GM20000 (cell line): ENCODE data around the gene EEIG1.

Experiments
- DNase-seq: peaks from one replicate; pipeline ENCODE4 v3.0.0; 2012; ENCODE audit warnings: low spot score
- TF ChIP-seq, protein P1 (sequence below): IDR thresholded peaks from 2 replicates; pipeline ENCODE4 v1.5.1; 2012; ENCODE audit warnings: mild to moderate bottlenecking, control low read depth; ENCODE audit errors: extremely low read depth, missing control alignments

Gene EEIG1

GRCh38 chr9:127945942-127946341, 34.8 kb downstream of the EEIG1 start:
- DNase-seq, result no peak
- TF ChIP-seq, protein P1, sequence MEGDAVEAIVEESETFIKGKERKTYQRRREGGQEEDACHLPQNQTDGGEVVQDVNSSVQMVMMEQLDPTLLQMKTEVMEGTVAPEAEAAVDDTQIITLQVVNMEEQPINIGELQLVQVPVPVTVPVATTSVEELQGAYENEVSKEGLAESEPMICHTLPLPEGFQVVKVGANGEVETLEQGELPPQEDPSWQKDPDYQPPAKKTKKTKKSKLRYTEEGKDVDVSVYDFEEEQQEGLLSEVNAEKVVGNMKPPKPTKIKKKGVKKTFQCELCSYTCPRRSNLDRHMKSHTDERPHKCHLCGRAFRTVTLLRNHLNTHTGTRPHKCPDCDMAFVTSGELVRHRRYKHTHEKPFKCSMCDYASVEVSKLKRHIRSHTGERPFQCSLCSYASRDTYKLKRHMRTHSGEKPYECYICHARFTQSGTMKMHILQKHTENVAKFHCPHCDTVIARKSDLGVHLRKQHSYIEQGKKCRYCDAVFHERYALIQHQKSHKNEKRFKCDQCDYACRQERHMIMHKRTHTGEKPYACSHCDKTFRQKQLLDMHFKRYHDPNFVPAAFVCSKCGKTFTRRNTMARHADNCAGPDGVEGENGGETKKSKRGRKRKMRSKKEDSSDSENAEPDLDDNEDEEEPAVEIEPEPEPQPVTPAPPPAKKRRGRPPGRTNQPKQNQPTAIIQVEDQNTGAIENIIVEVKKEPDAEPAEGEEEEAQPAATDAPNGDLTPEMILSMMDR, result no peak

- TF ChIP-seq, protein P1, result no peak
- no peak for DNase-seq
These were observed 35.5 kb downstream of the EEIG1 start for GRCh38 chr9:127945338-127945737.

GRCh38 chr9:127944586-127945218, 36.1 kb downstream of the EEIG1 start:
- TF ChIP-seq, protein P1, result no peak
- DNase-seq, result no peak

- TF ChIP-seq, protein P1, result peak; percentile 90
- DNase-seq, result peak; percentile 89
These were observed 37.1 kb downstream of the EEIG1 start for GRCh38 chr9:127943731-127944144.

- TF ChIP-seq, protein P1, result no peak
- DNase-seq, result no peak
These were observed 37.7 kb downstream of the EEIG1 start for GRCh38 chr9:127943011-127943662.

DNA sequence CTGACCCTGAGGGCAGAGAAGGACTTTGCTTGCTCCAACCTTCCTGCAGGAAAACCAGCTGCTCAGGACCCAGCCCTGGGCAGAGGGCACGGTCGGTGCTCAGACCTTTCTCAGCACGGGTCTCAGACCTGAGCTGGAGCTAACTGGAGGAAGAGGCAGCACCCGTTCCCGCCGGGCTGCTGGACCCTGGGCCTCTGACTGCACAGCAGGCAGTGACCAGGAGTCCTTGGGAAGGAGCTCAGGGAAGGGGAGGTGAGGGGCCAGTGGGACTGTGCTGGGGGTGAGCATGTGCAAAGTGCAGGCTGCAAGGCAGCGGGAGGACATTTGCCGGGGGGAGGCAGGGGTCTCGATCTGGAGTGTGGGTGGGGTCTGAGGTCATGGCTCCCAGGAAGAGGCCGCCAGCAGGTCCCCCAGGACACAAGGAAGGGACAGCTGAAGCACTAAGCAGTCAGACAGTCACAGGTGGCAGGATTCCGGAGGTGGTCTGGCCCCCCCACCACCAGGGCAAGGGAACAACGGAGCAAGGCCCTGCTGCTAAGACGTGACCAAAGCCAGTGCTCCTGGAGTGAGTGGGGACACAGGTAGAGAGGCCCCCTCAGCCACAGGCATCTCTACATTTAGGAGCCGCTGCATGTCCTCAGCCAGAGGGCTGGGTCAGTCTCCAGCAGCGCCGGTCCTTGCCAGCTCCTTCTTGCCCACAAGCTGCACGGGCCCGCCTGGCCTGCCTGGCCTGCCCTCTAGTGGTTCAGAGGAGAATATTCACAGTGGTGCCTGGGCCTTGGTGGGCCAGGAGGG, 38.4 kb downstream of the EEIG1 start:
- TF ChIP-seq, protein P1, result peak; percentile 91
- peak; percentile 76 for DNase-seq

- DNase-seq, result no peak
- TF ChIP-seq, protein P1, result no peak
These were observed 38.9 kb downstream of the EEIG1 start for GRCh38 chr9:127941961-127942215.
